Measurements from ENCODE around the gene SFXN3.

SFXN3 gene

GRCh38 chr10:101014966-101015581 lies 16.0 kb upstream of the SFXN3 start:
- no peak for DNase-seq (ENCODE audit: extremely low read depth in 1 of 2, low read depth in 1 of 2)

- no peak for DNase-seq (ENCODE audit: extremely low read depth in 1 of 2, low read depth in 1 of 2)
Measured at GRCh38 chr10:101015582-101015973, 15.5 kb upstream of the SFXN3 start.

GRCh38 chr10:101016814-101017213 lies 14.2 kb upstream of the SFXN3 start:
- DNase-seq (ENCODE audit: extremely low read depth in 1 of 2, low read depth in 1 of 2): no peak

GRCh38 chr10:101018118-101018599 lies 12.9 kb upstream of the SFXN3 start:
- no peak for DNase-seq (ENCODE audit: extremely low read depth in 1 of 2, low read depth in 1 of 2)

- DNase-seq (ENCODE audit: extremely low read depth in 1 of 2, low read depth in 1 of 2): peak; percentile 56 to 67
Measured at GRCh38 chr10:101018600-101019439, 12.2 kb upstream of the SFXN3 start.

- no peak for DNase-seq (ENCODE audit: extremely low read depth in 1 of 2, low read depth in 1 of 2)
Measured at GRCh38 chr10:101019440-101019703, 11.7 kb upstream of the SFXN3 start.

GRCh38 chr10:101020427-101021075 lies 10.5 kb upstream of the SFXN3 start:
- DNase-seq (ENCODE audit: extremely low read depth in 1 of 2, low read depth in 1 of 2): no peak

GRCh38 chr10:101021239-101021638 lies 9.8 kb upstream of the SFXN3 start:
- DNase-seq (ENCODE audit: extremely low read depth in 1 of 2, low read depth in 1 of 2): no peak

GRCh38 chr10:101021692-101022251 lies 9.3 kb upstream of the SFXN3 start:
- no peak for DNase-seq (ENCODE audit: extremely low read depth in 1 of 2, low read depth in 1 of 2)

- DNase-seq (ENCODE audit: extremely low read depth in 1 of 2, low read depth in 1 of 2): no peak
Measured at GRCh38 chr10:101022967-101023705, 7.9 kb upstream of the SFXN3 start.

- no peak for DNase-seq (ENCODE audit: extremely low read depth in 1 of 2, low read depth in 1 of 2)
Measured at GRCh38 chr10:101027106-101027720, 3.8 kb upstream of the SFXN3 start.

GRCh38 chr10:101028446-101029337 lies 2.3 kb upstream of the SFXN3 start:
- DNase-seq (ENCODE audit: extremely low read depth in 1 of 2, low read depth in 1 of 2): no peak

GRCh38 chr10:101029520-101030295 lies 1.3 kb upstream of the SFXN3 start:
- no peak for DNase-seq (ENCODE audit: extremely low read depth in 1 of 2, low read depth in 1 of 2)

- no peak for DNase-seq (ENCODE audit: extremely low read depth in 1 of 2, low read depth in 1 of 2)
Measured at GRCh38 chr10:101030496-101031127, 422 bp upstream of the SFXN3 start.

- DNase-seq (ENCODE audit: extremely low read depth in 1 of 2, low read depth in 1 of 2): peak; percentile 37 to 53
Measured at GRCh38 chr10:101031796-101032636, 982 bp downstream of the SFXN3 start.

- peak; percentile 39 to 50 for DNase-seq (ENCODE audit: extremely low read depth in 1 of 2, low read depth in 1 of 2)
Measured at GRCh38 chr10:101032637-101033224, 1.7 kb downstream of the SFXN3 start.

GRCh38 chr10:101033276-101033675 lies 2.2 kb downstream of the SFXN3 start:
- no peak for DNase-seq (ENCODE audit: extremely low read depth in 1 of 2, low read depth in 1 of 2)

Data from stimulated activated CD8-positive, alpha-beta memory T cell treated with anti-CD3 and anti-CD28 coated beads, Interleukin-7, amount 100 ng/mL, for 48 hours (primary cell).